Endodermal cell (in vitro differentiated cells): ENCODE results near the gene RINL. TPM values are rescaled to one million over a fixed set of nuclear protein-coding genes. Genes with fewer than 3 reads are reported as not detected.

Source experiments
- DNase-seq: peaks from one replicate; pipeline ENCODE4 v3.0.0-alpha.2; 2017
- H3K27ac ChIP-seq: 2 replicates; pipeline ENCODE4 v1.5.1; 2013; ENCODE audit warnings: mild to moderate bottlenecking, low read depth, low read length, moderate library complexity
- H3K27me3 ChIP-seq: 2 replicates; pipeline ENCODE4 v1.6.1; 2013; ENCODE audit warnings: mild to moderate bottlenecking, low read length, moderate library complexity; ENCODE audit not compliant: insufficient read depth, control insufficient read depth, poor library complexity, severe bottlenecking
- H3K36me3 ChIP-seq: 2 replicates; pipeline ENCODE4 v1.7.0; 2013; ENCODE audit warnings: mild to moderate bottlenecking, low read length, moderate library complexity; ENCODE audit not compliant: control insufficient read depth, insufficient read depth
- H3K4me1 ChIP-seq: one replicate; pipeline ENCODE4 v1.7.0; 2013; ENCODE audit warnings: low read length; ENCODE audit not compliant: control insufficient read depth, insufficient read depth
- H3K4me3 ChIP-seq: 2 replicates; pipeline ENCODE4 v1.5.1; 2013; ENCODE audit warnings: mild to moderate bottlenecking, low read length, moderate library complexity
- H3K9ac ChIP-seq: 2 replicates; pipeline ENCODE4 v1.6.1; 2013; ENCODE audit warnings: mild to moderate bottlenecking, low read length, moderate library complexity; ENCODE audit not compliant: poor library complexity, severe bottlenecking; ENCODE audit errors: extremely low read depth
- H3K9me3 ChIP-seq: 2 replicates; pipeline ENCODE4 v1.6.1; 2013; ENCODE audit warnings: mild to moderate bottlenecking, low read length, moderate library complexity; ENCODE audit not compliant: control insufficient read depth
- H3K27ac Mint-ChIP-seq: 2 replicates; pipeline ENCODE4 v1.8.0; 2020; ENCODE audit warnings: mixed read lengths
- H3K27me3 Mint-ChIP-seq: 2 replicates; pipeline ENCODE4 v1.8.0; 2021; ENCODE audit warnings: mild to moderate bottlenecking, mixed read lengths; ENCODE audit not compliant: insufficient read depth
- H3K36me3 Mint-ChIP-seq: 2 replicates; pipeline ENCODE4 v1.8.0; 2020; ENCODE audit warnings: low read depth, mixed read lengths
- H3K4me1 Mint-ChIP-seq: 2 replicates; pipeline ENCODE4 v1.8.0; 2020; ENCODE audit warnings: mixed read lengths
- H3K4me3 Mint-ChIP-seq: 2 replicates; pipeline ENCODE4 v1.8.0; 2020; ENCODE audit warnings: mild to moderate bottlenecking, moderate library complexity, mixed read lengths
- H3K9me3 Mint-ChIP-seq: 2 replicates; pipeline ENCODE4 v1.8.0; 2020; ENCODE audit warnings: mild to moderate bottlenecking, mixed read lengths
- WGBS, 2 experiments: methylation state at CpG; one replicate each; pipeline versions ENCODE4 v1.1.5 to v1.1.7; 2013; ENCODE audit warnings: missing lambda C conversion rate in 2 of 2, mixed read lengths in 1 of 2; ENCODE audit not compliant: insufficient coverage in 1 of 2, insufficient read length in 1 of 2; 5-methylcytosine and 5-hydroxymethylcytosine counted together
- total RNA-seq, 2 donors: library from RNA; stranded (reverse); fragmentation: NEBNext Ultra II Directional in 1 of 2; extraction: Animal tissue kit (Norgen Biotek cat#: 25700) in 1 of 2; gene quantifications; 2 replicates in 1 of 2; 3 replicates in 1 of 2; pipeline ENCODE4 v1.2.1, GENCODE V29; 2021
- TF ChIP-seq, protein P1 (sequence below): fragments of 200-600 bp; sonication (generic); conservative IDR thresholded peaks from 2 replicates; pipeline ENCODE4 v1.5.0; 2021; ENCODE audit warnings: antibody characterized with exemption, mild to moderate bottlenecking

Gene RINL
- total RNA-seq, 2 donors from 2014 or later: 4.8 to 6.7 TPM

DNA sequence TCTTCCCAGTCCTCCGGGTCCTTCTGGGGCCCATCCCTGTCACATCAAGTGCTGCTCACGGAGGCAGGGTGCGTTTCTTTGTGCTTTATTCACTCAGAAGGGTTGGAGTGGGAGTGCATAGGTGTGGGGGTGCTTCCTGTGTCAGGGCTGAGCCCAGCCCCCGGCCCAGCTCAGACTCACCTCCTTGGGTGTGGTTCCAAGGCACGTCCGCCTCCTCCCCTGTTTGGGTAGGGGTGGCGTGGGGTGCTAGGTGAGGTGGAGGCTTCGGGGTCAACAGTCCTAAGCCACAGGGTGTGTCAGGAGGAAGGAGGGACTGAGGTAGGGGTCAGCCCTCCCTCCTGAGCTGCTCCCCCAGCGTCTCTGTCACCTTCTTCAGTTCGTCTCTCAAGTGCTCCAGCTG lies 30.8 kb upstream of the RINL start:
- H3K4me1 Mint-ChIP-seq: peaks cover 8% of the 10 kb centered on the region
- no peak overlapping the region for H3K4me3 Mint-ChIP-seq
- Histone ChIP-seq H3K27me3 (no peaks in the 10 kb centered on the region), H3K9me3 (no peaks in the 10 kb centered on the region), H3K9ac (no peak overlapping the region), H3K4me1 (no peaks in the 10 kb centered on the region), H3K27ac (no peak overlapping the region), H3K4me3 (no peak overlapping the region), H3K36me3 (peaks cover 6% of the 10 kb centered on the region)
- H3K27ac Mint-ChIP-seq: no peak overlapping the region
- peaks cover 32% of the 10 kb centered on the region for H3K36me3 Mint-ChIP-seq
- TF ChIP-seq, protein P1, sequence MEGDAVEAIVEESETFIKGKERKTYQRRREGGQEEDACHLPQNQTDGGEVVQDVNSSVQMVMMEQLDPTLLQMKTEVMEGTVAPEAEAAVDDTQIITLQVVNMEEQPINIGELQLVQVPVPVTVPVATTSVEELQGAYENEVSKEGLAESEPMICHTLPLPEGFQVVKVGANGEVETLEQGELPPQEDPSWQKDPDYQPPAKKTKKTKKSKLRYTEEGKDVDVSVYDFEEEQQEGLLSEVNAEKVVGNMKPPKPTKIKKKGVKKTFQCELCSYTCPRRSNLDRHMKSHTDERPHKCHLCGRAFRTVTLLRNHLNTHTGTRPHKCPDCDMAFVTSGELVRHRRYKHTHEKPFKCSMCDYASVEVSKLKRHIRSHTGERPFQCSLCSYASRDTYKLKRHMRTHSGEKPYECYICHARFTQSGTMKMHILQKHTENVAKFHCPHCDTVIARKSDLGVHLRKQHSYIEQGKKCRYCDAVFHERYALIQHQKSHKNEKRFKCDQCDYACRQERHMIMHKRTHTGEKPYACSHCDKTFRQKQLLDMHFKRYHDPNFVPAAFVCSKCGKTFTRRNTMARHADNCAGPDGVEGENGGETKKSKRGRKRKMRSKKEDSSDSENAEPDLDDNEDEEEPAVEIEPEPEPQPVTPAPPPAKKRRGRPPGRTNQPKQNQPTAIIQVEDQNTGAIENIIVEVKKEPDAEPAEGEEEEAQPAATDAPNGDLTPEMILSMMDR: no peak
- WGBS, 2 experiments: 93 to 98% methylated on average over 7 to 10 of the region's 10 CpGs
- no peak for DNase-seq
- peaks cover 12% of the 10 kb centered on the region for H3K27me3 Mint-ChIP-seq
- peaks cover 2% of the 10 kb centered on the region for H3K9me3 Mint-ChIP-seq

DNA sequence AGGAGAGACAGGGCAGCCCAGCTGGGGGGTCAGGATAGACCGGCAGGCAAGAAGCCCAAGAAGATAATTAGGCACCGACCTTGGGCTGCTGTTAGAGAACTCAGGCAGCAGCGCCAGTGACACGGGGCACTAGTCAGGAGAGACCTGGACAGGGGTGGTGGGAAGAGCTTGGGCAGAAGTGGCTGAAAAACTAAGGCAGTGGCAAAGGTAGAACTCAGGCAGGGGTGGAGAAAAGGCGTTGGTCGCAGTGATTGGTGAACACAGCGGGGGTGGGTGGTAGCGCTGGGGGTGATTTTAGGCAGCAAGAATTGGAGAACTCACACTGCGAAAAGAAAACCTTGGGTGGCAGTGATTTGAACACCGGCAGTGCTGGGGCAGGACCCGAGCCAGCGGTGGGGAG lies 29.6 kb upstream of the RINL start:
- Histone ChIP-seq H3K9me3 (no peaks in the 10 kb centered on the region), H3K4me1 (no peaks in the 10 kb centered on the region), H3K4me3 (no peak overlapping the region), H3K9ac (no peak overlapping the region), H3K27me3 (no peaks in the 10 kb centered on the region), H3K36me3 (peaks cover 6% of the 10 kb centered on the region), H3K27ac (no peak overlapping the region)
- Mint-ChIP-seq H3K9me3 (peaks cover 2% of the 10 kb centered on the region), H3K27me3 (peaks cover 7% of the 10 kb centered on the region), H3K27ac (no peak overlapping the region), H3K4me3 (no peak overlapping the region), H3K36me3 (peaks cover 35% of the 10 kb centered on the region), H3K4me1 (peaks cover 8% of the 10 kb centered on the region)
- WGBS, 2 experiments: 93 to 99% methylated on average over 8 to 12 of the region's 12 CpGs
- DNase-seq: no peak
- TF ChIP-seq, protein P1: no peak

DNA sequence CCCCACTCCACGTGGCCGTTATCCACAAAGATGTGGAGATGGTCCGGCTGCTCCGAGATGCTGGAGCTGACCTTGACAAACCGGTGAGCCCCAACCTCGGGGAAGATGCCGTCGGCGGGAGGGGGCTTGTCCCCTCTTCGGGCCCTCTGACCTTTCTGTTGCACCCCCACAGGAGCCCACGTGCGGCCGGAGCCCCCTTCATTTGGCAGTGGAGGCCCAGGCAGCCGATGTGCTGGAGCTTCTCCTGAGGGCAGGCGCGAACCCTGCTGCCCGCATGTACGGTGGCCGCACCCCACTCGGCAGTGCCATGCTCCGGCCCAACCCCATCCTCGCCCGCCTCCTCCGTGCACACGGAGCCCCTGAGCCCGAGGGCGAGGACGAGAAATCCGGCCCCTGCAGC lies 29.2 kb upstream of the RINL start:
- Histone ChIP-seq H3K27me3 (no peaks in the 10 kb centered on the region), H3K9ac (no peak overlapping the region), H3K27ac (no peak overlapping the region), H3K4me3 (no peak overlapping the region), H3K4me1 (no peaks in the 10 kb centered on the region), H3K36me3 (peaks cover 6% of the 10 kb centered on the region), H3K9me3 (no peaks in the 10 kb centered on the region)
- H3K36me3 Mint-ChIP-seq: peaks cover 35% of the 10 kb centered on the region
- DNase-seq: no peak
- TF ChIP-seq, protein P1: no peak
- H3K4me3 Mint-ChIP-seq: no peak overlapping the region
- H3K27ac Mint-ChIP-seq: no peak overlapping the region
- H3K4me1 Mint-ChIP-seq: peaks cover 8% of the 10 kb centered on the region
- H3K27me3 Mint-ChIP-seq: peaks cover 2% of the 10 kb centered on the region
- peaks cover 2% of the 10 kb centered on the region for H3K9me3 Mint-ChIP-seq
- 96 to 97% methylated on average over 22 to 29 of the region's 29 CpGs for WGBS, 2 experiments
